Pancreas (tissue), 10 donors: Measurements from ENCODE around the gene PPP6C. TPM values are rescaled to one million over a fixed set of nuclear protein-coding genes. Genes with fewer than 3 reads are reported as not detected.

Experiments
- ATAC-seq, 4 donors: fragments of 200-7000 bp; cut with Tn5 transposase; one replicate each; pipeline versions ENCODE4 v1.8.0 to v1.9.1; 2020; ENCODE audit warnings: mild to moderate bottlenecking in 4 of 4, moderate library complexity in 4 of 4
- DNase-seq, 6 donors: peaks; one replicate each; pipeline ENCODE4 v3.0.0-alpha.2; 2020
- FAIRE-seq: peaks from 2 replicates; lab custom pipeline; 2012; peaks lifted over from hg19 to GRCh38; lab: Jason Lieb, UNC
- H3K27ac ChIP-seq, 4 donors: fragments of 200-600 bp; sonication (generic); 1 replicate in 3 of 4; 2 replicates in 1 of 4; pipeline versions ENCODE4 v1.5.0 to v1.8.0; 2020
- H3K27me3 ChIP-seq, 4 donors: fragments of 200-600 bp; one replicate each; pipeline ENCODE4 v1.8.0; 2021
- H3K36me3 ChIP-seq, 3 donors: fragments of 200-600 bp; sonication (generic) in 1 of 3; one replicate each; pipeline versions ENCODE4 v1.5.0 to v1.8.0; 2020 to 2021
- H3K4me1 ChIP-seq, 3 donors: fragments of 200-600 bp; one replicate each; pipeline ENCODE4 v1.8.0; 2021
- H3K4me3 ChIP-seq, 4 donors: fragments of 200-600 bp; sonication (generic) in 2 of 4; one replicate each; pipeline versions ENCODE4 v1.5.0 to v1.8.0; 2020 to 2021
- H3K9me3 ChIP-seq, 4 donors: fragments of 200-600 bp; one replicate each; pipeline ENCODE4 v1.8.0; 2021
- CTCF ChIP-seq, 4 donors: fragments of 200-600 bp; sonication (generic) in 3 of 4; IDR thresholded peaks; one replicate each; pipeline versions ENCODE4 v1.5.0 to v1.8.0; 2021; ENCODE audit warnings: antibody characterized with exemption in 4 of 4
- WGBS, 2 donors: extraction: QIAGEN DNeasy Blood & Tissue Kit; methylation state at CpG; one replicate each; pipeline ENCODE4 v1.1.7; 2013; 5-methylcytosine and 5-hydroxymethylcytosine counted together
- intact Hi-C, 3 donors: fragments of 100-400 bp; cut with DNase I; formaldehyde crosslinking; loops; one replicate each; pipeline versions ENCODE4 v1.11.1 to v1.14.2; 2022
- polyA plus RNA-seq, 2 donors: library from polyadenylated mRNA; stranded (reverse); fragments of 200-250 nt; gene quantifications; one replicate each; pipeline ENCODE4 v1.2.3, GENCODE V29; 2013
- total RNA-seq, 6 donors: library from RNA; stranded (reverse); fragmentation: NEBNext Ultra II Directional in 4 of 6; extraction: Animal tissue kit (Norgen Biotek cat#: 25700) in 4 of 6; gene quantifications; one replicate each; pipeline versions ENCODE4 v1.2.1 to v1.2.4, GENCODE V29; 2021 to 2023
- donor health status: healthy with polysubstance abuse.
- donor health status: DM: no; HTN: no; CAD: no; lungs with moderate emphysema.
- donor health status: DM: no; HTN: no; CAD: no.
- donor health status: control.
- donor health status: control.
- donor health status: Bipolar disorder and iron deficiency.
- donor health status: DM: yes; HTN: yes; CAD: no.
- donor health status: DM: no; HTN: no; CAD: no.
- donor health status: DM: no; HTN: no; CAD: no.
- donor health status: DM: yes; HTN: yes; CAD: no.

PPP6C gene
- total and polyA plus RNA-seq, 8 donors, result 9.4 to 26.7 (median 21.9) TPM

- H3K27me3 ChIP-seq, result no peaks in the 10 kb centered on the region
- no peak overlapping the region for H3K27ac ChIP-seq
- H3K9me3 ChIP-seq, result no peaks in the 10 kb centered on the region
- TF ChIP-seq CTCF (IDR thresholded peaks at IDR 0.05), result no peak
- no peak overlapping the region for H3K4me3 ChIP-seq
- intact Hi-C loops, result loop anchor here in 1 of 3 donors (10.0 kb wide), 1 partner anchor 183 kb away; no protein-coding TSS in a partner anchor
- FAIRE-seq (no peak), ATAC-seq (no peak), DNase-seq (no peak)
- H3K36me3 ChIP-seq, result peaks cover 0 to 18% (median 8%) of the 10 kb centered on the region in 3 donors
- peaks cover 0 to 6% (median 0%) of the 10 kb centered on the region in 3 donors for H3K4me1 ChIP-seq
- 58 to 74% methylated on average over 3 of the region's 3 CpGs for whole genome bisulfite sequencing, 2 donors
These were observed 42.1 kb downstream of the PPP6C start for GRCh38 chr9:125147401-125147951.

GRCh38 chr9:125146247-125146646, 43.4 kb downstream of the PPP6C start:
- H3K4me1 ChIP-seq, result peaks cover 0 to 6% (median 0%) of the 10 kb centered on the region in 3 donors
- no peak overlapping the region for H3K4me3 ChIP-seq
- no peak overlapping the region for H3K27ac ChIP-seq
- DNase-seq (no peak), FAIRE-seq (no peak), ATAC-seq (no peak)
- no peaks in the 10 kb centered on the region for H3K27me3 ChIP-seq
- no peak for TF ChIP-seq CTCF (IDR thresholded peaks at IDR 0.05)
- WGBS, 2 donors, result 59 to 67% methylated on average over 4 of the region's 4 CpGs
- intact Hi-C loops, result loop anchor here in 1 of 3 donors (10.0 kb wide), 1 partner anchor 181 kb away; no protein-coding TSS in a partner anchor
- H3K9me3 ChIP-seq, result no peaks in the 10 kb centered on the region
- peaks cover 0 to 8% (median 8%) of the 10 kb centered on the region in 3 donors for H3K36me3 ChIP-seq

- peaks cover 0 to 6% (median 0%) of the 10 kb centered on the region in 3 donors for H3K4me1 ChIP-seq
- H3K4me3 ChIP-seq, result no peak overlapping the region
- H3K36me3 ChIP-seq, result peaks cover 0 to 8% (median 0%) of the 10 kb centered on the region in 3 donors
- no peaks in the 10 kb centered on the region for H3K9me3 ChIP-seq
- intact Hi-C loops, result loop anchor here in 1 of 3 donors (10.0 kb wide), 1 partner anchor 181 kb away; no protein-coding TSS in a partner anchor
- no peak for TF ChIP-seq CTCF (IDR thresholded peaks at IDR 0.05)
- WGBS, 2 donors, result 70 to 77% methylated on average over 4 of the region's 4 CpGs
- FAIRE-seq (no peak), ATAC-seq (no peak), DNase-seq (no peak)
- no peaks in the 10 kb centered on the region for H3K27me3 ChIP-seq
- no peak overlapping the region for H3K27ac ChIP-seq
These were observed 44.2 kb downstream of the PPP6C start for GRCh38 chr9:125145425-125145824.

- DNase-seq (peak; percentile 96 to 100 (median 99)), FAIRE-seq (no peak), ATAC-seq (peak; percentile 98 to 100 (median 99))
- Histone ChIP-seq H3K4me3 (peak within 1 kb of the TSS; percentile 43 to 77 (median 58)), H3K27me3 (no peaks in the 10 kb centered on the region), H3K4me1 (peaks cover 0 to 6% (median 0%) of the 10 kb centered on the region in 3 donors), H3K27ac (peak within 1 kb of the TSS in 2 of 4 donors; percentile 44), H3K36me3 (no peaks in the 10 kb centered on the region), H3K9me3 (no peaks in the 10 kb centered on the region)
- TF ChIP-seq CTCF (IDR thresholded peaks at IDR 0.05), result peak; percentile 99 to 100 (median 100)
- 1% methylated on average over 42 to 46 of the region's 46 CpGs for WGBS, 2 donors
- intact Hi-C loops, result loop anchor here in 1 of 3 donors (10.0 kb wide), 1 partner anchor 179 kb away; no protein-coding TSS in a partner anchor
These were observed 46.1 kb downstream of the PPP6C start, which contains the start of gene SCAI for GRCh38 chr9:125143377-125144090. TSS of gene SCAI (minus strand) at chr9:125143528. CDS start at chr9:125143437, 91 bp downstream.
